Stimulated activated CD4-positive, alpha-beta T cell treated with anti-CD3 and anti-CD28 coated beads, Interleukin-1b, Interleukin-23, amount 100 ng/mL, for 4 hours (primary cell): ENCODE results near the gene SMIM45.
"Not testable (repeated sequence)": the region's sequence is repeated elsewhere in the genome, so short reads cannot be mapped to it uniquely, and the experiment has no call there.

Experiments used
- DNase-seq, 2 donors: peaks; one replicate each; pipeline ENCODE4 v3.0.0-alpha.2; 2020; ENCODE audit warnings: low read depth in 2 of 2

The SMIM45 gene

DNA sequence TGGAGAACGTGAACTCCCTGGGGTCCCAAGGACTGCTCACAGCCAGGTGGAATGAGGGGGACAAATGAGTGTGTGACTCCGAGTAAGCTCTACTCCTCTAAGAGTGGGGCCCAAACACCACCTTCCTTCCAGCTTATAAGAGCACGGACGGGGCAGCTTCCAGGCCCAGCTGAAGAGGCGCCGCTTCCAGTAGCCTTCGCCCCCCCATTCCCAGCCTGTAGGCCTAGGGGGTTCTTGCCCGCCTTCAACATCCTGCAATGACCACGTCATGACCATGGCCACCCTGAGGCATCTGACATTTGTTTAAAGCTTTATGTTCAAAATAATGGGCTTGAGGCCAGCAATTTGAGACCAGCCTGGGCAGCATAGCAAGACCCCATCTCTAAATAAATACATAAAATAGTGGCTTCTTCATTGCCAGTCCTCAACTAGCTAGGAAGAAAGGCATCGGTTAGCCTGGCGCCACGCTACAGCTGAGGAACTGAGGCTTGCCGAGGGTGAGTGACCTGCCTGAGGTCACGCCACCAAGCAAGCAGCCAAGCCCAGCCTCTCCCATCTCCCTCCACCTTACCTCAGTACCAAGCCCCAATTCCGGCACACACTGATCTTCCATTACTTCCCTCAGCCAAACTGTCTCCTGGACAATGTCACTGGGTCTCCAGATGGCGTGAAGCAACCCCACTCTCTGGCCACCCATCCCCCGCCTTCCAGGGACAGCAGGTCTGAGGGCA, 17.5 kb upstream of the SMIM45 start:
- no peak for DNase-seq

DNA sequence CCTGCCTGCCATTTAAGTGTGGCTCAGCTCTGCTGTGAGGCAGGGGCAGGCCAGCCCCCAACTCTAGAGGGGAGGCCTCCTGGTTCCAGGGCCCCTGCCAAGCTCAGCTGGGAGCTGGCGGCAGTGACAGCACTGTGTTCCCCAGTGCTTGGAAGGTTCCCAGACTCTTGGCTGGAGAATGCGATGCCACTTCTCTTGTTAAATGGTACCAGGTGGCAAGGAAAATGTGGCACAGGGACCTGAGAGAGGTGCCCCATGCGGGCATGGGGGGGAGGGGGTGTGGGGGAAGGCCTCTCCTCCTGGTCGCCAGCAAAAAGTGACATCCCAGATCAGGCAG, 17.0 kb upstream of the SMIM45 start:
- no peak for DNase-seq

DNA sequence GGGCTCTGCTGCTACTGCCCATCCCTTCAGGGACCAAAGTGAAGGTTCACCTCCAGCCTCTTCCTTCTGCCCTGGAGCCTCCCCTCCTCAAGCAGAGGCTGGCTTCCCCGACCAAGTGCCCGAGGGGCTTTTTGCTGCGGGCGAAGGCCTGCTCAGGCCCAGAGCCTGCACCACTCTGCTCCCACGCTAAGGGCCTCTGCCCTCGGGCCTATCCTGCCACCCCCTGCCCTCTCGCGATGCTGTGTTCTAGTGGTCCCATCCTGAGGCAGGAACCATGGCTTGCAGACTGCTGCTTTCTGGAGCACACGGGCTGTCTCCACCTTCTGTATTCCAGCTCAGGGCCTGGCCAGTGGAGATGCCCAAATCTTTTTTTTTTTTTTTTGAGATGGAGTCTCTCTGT, 16.4 kb upstream of the SMIM45 start:
- no peak for DNase-seq

DNA sequence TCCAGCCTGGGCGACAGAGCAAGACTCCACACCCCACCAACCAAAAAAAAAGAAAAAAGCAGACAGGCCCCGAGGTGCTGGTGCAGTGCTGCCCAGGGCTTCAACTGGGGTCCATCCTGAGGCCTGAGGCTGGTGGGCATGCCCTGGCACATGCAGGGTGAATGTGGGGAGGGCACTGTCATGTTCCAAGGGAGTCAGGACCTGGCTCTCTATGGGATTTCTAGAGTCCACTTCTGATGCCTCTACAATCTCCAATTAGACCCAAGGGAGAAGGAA, 15.1 kb upstream of the SMIM45 start:
- no peak for DNase-seq

DNA sequence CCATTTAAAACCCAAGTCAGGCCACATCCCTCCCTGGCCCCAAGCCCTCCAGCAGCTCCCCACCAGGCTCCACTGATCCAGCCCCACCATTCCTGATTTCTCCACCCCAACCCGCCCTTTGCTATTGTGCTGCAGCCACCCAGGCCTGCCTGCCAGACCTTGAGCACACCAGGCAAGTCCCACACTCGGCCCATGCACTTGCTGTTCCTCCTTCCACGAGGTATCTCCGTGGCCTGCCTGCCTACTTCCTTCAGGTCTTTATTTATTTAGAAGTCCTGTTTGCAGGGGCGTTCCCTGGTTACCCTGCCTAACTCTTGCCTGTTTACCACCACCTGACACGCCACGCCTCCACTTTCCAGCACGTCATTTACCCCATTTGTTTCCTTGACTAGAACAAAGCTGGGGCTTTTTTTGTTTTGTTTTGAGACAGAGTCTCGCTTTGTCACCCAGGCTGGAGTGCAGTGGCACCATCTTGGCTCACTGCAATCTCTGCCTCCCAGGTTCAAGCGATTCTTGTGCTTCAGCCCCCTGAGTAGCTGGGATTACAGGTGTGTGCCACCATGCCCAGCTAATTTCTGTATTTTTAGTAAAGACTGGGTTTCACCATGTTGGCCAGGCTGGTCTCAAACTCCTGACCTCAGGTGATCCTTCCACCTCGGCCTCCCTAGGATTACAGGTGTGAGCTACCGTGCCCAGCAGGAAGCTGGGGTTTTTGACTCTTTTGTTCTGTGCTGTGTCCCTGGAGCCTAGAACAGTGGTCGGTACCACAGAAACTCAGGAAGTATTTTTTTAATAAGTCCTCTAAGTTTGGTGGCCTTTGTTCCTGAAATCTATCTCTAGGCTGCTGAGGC, 11.7 kb upstream of the SMIM45 start:
- peak; percentile 76 to 87 for DNase-seq

DNA sequence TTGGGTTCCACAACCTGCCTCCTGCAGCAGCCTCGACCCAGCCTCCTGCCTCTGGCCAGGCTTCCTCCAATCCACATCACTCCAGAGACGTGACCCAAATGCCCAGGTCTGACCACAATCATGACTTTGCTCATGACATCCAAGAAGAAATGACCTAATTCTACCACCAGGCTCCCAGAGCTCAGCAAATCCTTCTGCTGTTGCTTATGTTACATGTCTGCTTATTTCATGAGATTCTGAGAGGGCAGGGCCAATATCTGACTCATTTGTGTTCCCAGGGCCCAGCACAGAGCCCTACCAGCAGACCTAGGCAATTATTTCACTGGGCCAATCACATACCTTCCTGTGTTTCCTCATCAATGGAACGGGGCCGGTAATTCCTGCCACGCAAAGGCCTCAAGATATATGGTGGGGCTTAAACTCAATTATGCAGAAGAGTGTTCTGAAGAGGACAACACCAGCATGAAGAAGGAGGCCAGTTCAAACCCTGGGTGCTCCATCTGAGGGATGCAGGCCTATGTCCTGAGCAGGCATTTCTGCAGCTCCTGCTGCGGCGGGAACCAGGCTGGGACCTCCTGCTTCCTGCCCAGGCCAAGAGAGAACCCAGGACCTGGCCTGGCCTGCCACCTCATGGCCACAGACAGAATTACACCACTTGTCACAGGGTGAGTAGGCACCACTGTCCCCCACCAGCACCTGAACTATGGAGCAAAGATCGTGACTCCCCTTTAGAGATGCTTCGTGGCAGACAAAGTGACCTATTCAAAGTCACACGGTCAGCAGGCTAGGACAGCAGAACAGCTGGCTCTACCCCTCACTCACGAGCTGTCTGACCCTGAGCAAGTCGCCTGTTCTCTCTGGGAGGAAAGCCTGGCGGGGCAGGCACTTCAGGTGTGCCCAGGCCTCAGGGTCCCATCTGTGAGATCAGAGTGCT, 10.9 kb upstream of the SMIM45 start:
- peak; percentile 77 for DNase-seq

DNA sequence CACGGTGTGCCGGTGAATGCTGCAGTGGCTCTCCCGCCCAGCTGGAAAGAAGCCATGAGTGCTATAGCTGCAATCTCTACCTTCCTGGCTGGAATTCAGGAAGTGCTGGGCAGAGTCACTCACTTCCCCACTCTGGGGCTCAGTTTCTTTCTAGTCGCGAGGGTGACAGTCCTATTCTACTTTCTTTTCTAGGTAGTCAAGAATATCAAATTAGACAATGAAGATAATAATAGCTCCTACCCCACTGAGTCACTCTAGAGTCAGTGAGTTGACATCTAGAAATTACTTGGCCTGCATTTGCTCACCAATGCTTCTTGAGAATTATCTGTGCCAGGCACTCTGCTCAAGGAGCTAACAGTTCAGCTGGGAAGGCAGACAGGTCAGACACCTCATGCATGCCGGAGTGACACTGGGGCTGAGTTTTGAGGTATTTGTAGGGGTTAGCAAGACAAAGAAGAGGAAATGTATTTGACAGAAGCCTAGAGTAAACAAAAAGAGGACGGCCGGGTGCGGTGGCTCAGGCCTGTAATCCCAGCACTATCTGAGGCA, 8.2 kb upstream of the SMIM45 start:
- no peak for DNase-seq

DNA sequence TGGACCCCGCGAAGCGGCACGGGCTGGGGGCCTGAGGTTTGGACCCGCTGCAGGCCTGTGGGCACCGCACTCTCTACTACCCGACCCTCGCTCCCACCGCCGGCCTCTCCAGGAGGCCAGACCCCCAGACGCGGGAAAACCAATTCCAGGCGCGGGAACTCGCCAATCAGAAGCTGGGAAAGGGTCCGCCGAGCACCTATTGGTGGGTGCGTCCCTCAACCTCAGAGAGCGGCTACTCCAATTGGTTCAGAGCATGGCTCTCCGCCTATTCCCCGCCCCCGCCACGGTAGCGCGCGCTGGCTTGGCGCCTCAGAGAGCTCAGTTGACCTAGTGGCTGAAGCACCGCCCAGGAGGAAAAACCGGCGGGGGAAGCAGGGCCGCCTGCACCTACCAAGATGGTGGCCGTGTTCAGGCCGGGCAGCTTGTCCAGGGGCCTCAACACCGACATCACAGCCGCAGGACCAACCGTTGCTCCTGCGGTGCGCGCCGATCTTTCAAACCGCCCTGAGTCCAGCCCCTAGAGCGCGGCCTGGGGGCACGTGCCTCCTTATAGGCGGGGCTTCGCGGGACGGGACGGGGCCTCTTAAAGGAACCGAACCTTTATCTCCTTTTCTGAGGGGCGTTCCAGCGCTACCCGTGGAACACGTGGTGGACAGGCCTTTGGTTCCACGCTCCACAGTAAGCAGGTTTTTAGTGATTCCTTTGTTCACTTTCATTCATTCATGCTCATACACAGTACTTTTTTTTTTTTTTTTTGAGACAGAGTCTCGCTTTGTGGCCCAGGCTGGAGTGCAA, 5.1 kb upstream of the SMIM45 start, which contains the start of gene CENPM:
CENPM (minus strand) TSS at position 524 of the 795 bp plus-strand sequence; CDS start at position 448, 76 bp downstream.
- peak; percentile 81 to 87 for DNase-seq

DNA sequence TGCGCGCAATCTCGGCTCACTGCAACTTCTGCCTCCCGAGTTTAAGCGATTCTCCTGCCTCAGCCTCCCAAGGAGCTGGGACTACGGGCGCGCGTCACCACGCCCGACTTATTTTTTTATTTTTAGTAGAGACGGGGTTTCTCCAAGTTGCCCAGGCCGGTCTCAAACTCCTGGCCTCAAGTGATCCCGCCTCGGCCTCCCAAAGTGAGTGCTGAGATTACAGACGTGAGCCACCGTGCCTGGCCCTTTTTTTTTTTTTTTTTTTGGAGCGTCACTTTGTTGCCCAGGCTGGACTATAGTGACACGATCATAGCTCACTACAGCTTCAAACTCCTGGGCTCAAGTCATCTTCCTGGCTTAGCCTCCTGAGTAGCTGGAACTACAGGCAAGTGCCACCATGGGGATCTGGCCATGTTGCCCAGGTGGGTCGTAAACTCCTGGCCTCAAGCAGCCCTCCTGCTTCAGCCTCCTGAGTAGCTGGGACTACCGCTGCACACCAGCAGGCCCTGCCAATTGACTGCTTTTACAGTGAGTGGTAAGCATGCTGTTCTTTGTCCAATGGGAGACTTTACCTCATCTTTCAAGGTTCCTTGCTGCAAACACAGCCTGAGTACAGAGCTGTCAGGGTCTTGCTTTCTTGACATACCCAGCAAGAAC, 4.4 kb upstream of the SMIM45 start:
- DNase-seq: no peak

DNA sequence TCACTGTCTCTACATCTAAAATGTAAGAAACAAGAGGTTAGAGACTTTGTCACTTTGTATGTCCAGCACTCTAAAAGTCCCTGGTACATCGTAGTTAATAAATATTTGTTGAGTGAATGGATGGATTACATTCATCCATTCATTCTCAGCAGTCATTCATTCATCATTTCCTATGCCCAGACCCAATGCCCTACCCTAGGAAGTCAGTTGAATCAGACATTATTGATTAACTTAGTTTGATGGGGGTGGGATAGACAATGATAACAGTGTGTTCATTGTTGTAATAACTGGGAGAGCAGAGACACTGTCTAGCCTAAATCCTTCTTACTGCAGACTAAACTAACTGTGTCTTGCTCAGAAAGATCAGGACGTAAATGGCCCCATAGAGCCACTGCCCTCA, 3.8 kb upstream of the SMIM45 start:
- DNase-seq: no peak

DNA sequence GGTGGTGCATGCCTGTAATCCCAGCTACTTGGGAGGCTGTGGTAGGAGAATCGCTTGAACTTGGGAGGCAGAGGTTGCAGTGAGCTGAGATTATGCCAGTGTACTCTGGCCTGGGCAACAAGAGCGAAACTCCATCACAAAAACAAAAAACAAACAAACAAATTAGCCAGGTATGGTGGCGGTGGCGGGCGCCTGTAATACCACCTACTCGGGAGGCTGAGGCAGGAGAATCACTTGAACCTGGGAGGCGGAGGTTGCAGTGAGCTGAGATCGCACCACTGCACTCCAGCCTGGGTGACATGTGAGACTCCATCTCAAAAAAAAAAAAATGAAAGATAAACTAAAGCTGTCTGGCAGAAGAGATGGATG, 3.0 kb upstream of the SMIM45 start:
- DNase-seq: not testable (repeated sequence)

DNA sequence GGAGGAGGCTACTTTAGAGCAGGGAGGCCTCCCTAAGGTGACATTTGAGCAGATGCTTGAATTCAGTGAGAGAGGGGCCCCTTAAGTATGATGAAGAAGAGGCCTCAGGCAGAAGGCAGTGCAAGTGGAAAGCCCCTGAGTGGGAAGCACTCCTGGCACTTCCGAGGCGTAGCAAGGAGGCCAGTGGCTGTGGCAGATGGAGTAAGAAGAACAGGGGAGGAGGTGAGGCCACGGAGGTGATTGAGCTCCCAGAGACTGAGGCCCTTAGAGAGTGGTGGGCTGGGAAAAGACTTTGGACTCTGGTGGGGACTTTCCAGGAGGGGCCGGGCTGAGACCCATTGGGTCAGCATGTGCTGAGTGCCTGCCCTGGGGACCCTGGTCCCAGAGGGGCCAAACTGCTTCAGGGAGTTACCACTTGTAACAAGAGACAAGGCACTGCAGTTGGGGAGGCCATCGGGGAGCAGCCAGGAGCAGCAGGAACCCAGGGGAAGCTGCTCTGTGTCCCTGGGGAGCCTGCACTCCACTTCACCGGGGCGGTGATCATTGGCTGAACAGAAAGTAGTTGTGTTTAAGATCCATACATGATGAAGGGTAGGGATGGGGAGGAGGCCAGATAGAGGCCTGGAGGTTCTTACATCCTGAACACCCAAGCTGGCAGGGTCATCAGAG, 2.5 kb upstream of the SMIM45 start:
- DNase-seq: no peak

DNA sequence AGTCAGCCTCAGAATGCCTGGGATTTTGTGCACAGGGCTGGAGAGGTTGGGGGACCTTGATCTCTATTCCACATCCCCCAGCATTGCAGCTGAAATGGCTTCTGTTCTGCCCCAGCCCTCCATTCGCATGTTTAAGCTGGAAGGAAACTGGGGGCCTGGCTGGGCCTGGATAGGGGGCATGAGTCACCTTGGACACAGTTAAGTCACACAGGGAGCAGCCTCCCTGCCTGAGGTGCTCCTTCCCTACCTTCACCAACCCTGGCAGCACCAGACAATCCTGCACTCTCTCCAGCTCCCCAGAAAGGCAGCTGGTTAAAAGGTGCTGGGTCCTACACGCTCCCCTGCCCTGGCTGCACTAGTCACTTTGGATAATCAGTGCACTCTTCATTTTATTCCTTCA, 763 bp downstream of the SMIM45 start:
- DNase-seq: no peak

DNA sequence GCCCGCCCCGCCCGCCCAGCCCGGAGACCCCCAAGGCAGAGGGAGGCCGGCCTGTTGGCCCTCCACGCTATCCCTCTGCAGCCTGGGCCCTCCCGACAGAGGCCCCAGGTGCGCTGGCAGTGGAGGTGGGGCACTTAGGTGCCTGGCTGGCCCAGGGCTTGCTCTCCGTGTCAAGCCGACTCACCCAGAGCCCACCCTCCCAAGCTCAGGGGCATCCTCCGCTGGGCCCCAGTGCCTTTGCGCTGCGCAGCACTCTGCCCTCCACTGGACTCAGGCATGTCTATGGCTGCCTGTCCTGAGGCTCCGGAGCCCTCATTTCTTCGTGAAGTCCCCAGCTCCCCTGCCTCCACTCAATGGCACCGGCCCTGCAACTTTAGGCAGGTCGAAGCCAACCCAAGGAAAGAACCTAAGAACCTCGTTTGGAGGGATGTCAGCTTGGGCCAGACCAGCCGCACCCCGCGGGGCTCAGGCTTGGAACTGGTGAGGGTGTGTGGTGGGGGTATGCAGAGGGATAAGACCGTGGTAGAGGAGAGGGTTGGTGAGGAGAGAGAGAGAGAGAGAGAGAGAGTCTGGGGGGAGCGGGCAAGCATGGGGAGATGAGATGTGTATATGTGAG, 6.1 kb downstream of the SMIM45 start:
- DNase-seq: no peak

DNA sequence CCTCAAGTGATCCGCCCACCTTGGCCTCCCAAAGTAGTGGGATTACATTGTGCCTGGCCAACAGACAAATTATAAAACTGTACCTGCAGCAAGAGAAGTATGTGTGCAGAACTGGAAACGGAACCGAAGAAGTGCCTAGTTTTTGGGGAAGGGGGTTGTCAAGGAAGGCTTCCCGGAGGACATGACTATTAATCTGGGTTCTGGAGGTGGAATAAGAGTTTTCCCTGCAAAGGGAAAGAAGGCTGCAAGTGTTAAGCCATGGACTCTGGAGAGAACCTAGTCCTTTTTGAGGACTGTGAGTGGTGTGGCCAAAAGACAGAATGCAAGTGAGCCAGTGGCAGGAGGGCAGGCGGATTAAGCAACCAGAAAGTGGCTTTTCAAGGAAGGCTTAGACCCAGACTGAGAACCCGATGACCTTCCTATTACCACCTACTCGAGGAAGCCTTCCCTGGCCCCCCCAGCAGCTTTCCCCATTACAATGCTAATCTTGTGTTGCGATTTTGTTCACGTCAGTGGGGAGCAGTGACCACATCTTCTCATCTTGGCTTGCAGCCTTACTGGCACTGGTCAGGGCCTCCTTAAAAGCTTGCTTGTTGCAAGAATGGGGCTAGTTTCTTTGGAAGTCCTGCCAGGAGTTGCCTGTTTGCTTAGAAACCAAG, 11.6 kb downstream of the SMIM45 start:
- DNase-seq: no peak

DNA sequence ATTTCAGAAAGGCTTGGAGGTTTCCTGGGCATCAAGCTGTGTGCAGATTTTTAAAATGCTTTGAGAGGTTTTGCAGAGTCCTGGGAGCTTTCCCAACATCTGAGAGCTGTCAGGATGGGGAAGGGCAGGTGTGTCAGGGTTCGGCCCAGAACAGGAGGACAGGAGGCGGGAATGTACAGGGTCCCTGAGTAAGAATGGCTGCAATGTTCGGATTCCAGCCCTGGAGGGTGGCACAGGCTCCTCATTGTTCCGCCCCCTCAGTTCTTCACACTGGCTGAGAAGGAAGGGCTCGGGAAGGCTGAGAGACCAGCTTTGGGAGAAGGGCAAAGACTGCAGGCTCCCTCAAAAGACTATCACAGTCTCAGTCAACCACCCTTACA, 12.2 kb downstream of the SMIM45 start:
- DNase-seq: no peak

DNA sequence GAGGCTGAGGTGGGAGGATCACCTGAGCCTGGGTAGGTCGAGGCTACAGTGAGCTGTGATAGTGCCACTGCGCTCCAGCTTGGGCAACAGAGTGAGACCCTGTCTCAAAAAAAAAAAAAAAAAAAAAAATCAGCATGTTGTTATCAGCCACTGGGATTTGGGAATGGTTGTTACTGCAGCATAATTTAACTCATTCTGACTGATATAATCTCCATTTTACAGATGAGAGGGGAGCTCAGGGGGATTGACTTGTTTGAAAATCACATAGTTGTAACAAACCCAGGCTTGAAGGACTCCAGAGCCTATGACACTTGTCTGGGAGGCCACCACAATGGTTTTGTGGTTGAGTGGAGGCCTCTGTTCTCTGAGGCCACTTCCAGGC, 14.3 kb downstream of the SMIM45 start:
- no peak for DNase-seq

DNA sequence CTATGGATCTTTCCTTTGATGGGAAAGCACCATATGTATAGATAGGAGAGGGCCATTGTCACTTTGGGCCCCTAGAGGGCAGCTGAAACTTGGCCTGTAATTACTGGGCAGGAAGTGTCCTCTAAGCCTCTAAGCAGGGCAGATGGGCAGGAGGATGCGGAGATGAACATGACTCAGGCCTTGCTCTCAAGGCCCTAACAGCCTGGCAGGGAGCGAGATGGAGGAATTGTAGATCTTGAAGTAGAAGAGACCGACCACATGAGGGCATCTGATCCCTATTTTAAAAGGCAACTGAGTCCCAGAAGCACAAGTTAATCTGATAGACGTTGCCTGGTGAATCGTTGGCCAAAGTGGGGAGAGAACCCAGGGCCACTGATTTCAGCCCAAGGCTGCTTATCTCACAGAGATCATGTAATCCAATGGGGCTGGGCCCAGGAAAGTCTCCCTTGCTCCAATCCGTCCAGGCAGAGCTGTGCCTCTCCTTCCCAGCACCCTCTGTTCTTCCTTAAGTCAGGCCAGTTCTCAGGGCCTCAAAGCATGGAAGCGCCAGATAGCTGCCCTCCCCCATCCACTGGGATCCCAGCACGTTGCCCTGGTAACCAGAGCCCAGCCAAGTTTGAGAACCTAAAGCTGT, 14.8 kb downstream of the SMIM45 start:
- peak in 1 of 2 donors; percentile 28 for DNase-seq

DNA sequence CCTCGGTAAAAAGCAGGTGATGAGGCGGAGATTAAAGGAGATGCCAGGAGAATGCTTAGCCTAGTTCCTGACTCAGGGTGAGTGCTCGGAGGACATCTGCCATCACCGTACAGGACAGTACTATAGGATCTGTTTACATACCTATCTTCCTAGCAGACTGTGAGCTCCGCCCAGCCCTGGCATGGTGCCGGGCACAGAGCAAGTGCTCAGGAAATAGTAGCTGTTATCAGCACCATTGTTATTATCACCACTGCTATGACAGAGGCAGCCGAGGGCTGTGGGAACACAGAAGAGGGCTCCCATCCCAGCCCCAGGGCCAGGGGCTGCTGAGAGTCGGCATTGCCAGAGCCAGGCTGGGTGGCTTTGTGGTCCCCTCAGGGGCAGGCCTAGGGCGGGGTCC, 16.7 kb downstream of the SMIM45 start:
- DNase-seq: no peak
